ENCODE results near the gene TREH.
"Not testable (repeated sequence)": the region's sequence is repeated elsewhere in the genome, so short reads cannot be mapped to it uniquely, and the experiment has no call there.

TREH gene, protein sequence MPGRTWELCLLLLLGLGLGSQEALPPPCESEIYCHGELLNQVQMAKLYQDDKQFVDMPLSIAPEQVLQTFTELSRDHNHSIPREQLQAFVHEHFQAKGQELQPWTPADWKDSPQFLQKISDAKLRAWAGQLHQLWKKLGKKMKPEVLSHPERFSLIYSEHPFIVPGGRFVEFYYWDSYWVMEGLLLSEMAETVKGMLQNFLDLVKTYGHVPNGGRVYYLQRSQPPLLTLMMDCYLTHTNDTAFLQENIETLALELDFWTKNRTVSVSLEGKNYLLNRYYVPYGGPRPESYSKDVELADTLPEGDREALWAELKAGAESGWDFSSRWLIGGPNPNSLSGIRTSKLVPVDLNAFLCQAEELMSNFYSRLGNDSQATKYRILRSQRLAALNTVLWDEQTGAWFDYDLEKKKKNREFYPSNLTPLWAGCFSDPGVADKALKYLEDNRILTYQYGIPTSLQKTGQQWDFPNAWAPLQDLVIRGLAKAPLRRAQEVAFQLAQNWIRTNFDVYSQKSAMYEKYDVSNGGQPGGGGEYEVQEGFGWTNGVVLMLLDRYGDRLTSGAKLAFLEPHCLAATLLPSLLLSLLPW

DNA sequence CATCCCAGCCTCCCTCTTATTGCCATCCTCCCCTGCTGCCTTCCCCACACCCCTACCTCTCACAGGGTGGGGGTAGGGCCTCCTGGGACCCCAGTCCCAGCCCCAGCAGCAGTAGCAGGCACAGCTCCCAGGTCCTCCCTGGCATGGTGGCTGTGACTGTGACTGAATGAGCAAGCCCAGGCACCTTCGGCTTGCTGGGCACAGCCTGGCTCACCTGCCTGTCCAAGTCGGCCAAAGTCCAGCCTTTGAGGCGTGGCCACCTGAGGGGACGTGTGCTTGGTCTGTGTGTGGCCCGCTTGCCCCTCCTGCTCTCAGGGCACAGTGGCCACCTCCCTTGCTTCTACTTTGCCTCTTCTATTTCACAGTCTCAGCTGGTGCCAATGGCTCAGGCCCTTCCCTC lies at the start of gene TREH:
Gene TREH, minus strand, starts transcription at position 168 of the 400 bp plus-strand sequence. Its CDS starts 23 bp downstream, at position 145.
- no peak for DNase-seq (ENCODE audit: low spot score)

DNA sequence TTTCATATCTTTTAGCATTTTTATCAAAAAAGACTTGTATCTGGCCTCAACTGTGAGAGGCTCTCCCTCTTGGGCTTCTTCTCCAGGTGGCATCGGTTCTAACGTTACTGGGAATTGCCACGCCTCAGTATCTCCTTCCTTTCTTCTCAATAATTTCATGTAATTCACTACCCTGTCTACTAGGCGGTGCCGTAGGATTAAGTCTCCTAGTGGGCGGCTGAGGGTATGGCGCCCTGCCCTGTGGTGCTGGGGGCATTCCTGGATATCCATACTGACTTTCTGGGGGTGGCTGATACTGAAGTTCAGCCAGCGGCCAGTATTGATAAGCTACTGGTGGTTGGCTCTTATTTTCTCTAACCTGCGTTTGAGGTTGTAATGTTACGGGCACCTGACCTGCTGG lies 48.7 kb upstream of the TREH start:
- not testable (repeated sequence) for DNase-seq (ENCODE audit: low spot score)

DNA sequence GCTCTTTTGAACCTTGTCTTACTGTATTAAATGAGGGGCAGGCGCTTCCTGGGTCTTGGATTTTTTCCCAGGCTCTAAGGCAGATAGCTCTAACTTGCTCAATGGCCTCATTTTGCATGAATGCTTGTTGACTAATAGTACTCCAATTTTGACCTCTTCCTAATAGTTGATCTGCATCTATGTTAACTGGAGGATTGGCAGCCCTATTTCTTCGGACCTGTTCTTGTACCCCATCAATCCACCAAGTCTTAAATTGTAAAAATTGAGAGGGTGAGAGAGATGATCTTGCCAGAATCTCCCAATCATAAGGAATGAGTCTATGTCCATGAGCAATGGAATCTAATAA lies 48.2 kb upstream of the TREH start:
- DNase-seq (ENCODE audit: low spot score): not testable (repeated sequence)

DNA sequence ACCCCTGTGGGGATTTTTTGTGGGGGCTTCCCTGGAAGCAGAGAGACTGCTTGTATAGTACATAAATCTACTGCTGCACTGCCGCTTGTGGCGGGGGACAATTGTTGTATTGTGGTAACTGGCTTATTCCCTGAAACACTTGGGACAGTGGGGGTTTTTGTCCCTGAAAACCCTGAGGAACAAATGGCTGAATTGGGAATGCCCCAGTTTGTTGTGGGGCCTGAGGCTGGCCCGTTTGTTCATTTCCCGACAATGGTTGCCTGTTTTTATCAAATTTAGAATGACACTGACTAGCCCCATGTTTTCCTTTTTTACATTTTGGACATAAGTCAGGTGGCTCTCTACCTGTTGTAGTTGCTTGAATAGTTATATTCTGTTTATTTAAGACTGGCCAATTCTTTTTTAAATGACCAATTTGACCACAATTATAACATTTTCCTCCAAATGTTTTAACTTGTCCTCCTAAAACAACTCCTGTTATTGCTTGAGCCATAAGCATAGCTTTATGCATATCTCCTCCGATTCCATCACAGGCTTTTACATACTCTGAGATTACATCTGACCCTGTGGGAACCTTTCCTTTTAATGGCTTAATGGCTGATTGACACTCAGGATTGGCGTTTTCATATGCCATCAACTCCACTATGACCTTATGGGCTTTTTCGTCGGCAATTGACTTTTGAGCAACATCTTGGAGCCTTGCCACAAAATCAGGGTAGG lies 47.7 kb upstream of the TREH start:
- not testable (repeated sequence) for DNase-seq (ENCODE audit: low spot score)

DNA sequence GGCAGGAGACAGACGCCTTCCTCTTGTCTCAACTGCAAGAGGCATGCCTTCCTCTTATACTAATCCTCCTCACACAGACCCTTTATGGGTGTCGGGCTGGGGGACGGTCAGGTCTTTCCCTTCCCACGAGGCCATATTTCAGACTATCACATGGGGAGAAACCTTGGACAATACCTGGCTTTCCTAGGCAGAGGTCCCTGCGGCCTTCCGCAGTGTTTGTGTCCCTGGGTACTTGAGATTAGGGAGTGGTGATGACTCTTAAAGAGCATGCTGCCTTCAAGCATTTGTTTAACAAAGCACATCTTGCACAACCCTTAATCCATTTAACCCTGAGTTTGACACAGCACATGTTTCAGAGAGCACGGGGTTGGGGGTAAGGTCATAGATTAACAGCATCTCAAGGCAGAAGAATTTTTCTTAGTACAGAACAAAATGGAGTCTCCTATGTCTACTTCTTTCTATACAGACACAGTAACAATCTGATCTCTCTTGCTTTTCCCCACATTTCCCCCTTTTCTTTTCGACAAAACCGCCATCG lies 42.1 kb upstream of the TREH start:
- DNase-seq (ENCODE audit: low spot score): not testable (repeated sequence)

DNA sequence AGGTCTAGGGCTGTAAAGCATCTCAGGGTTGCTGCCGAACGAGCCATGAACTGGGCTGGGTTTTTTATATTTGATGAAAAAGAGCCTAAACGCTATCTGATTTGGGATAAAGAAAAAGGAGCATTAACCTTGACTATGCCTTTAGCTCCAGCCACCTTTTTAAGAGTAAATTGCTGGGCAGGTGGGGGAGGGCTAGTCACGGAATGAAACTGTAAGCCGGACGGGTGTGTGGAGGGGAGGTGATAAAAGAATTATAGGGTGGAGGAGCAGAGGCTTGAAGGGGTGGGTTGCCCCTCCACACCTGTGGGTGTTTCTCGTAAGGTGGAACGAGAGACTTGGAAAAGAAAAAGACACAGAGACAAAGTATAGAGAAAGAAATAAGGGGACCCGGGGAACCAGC lies 41.3 kb upstream of the TREH start:
- DNase-seq (ENCODE audit: low spot score): not testable (repeated sequence)

DNA sequence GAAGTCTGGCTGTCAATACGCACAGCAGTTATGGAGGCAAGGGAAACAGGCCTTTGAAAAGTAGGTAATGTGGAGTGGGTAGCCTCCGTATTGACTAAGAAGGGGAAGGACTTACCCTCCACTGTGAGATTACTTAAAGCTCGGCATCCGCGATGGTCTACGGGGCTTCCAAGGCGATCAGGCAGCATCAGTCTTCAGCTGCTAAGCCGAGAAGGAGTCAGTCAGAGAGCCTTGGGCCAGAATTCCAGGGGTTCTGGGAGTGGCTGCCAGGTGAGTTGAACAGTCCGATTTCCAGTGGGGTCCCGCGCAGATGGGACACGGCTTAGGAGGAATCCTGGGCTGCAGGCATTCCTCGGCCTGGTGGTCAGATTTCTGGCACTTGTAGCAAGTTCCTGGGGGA lies 40.6 kb upstream of the TREH start:
- DNase-seq (ENCODE audit: low spot score): not testable (repeated sequence)

DNA sequence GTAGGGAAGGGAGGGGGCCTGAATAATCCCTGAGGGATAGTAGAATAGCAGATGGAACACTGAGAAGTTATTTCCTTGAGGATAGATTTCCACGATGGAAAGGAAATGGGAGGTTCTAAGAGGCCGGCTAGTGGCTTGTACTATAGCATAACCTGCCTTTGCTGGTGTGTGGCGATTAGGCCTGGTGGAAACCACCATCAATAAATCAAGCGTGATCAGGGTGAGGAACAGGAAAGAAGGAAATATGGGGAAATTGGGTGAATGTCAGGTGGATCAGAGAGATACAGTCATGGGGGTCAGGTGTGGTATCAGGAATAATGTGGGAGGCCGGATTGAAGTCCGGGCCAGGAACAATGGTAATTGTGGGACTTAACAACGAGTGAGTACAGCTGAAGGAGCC lies 39.1 kb upstream of the TREH start:
- DNase-seq (ENCODE audit: low spot score): not testable (repeated sequence)

DNA sequence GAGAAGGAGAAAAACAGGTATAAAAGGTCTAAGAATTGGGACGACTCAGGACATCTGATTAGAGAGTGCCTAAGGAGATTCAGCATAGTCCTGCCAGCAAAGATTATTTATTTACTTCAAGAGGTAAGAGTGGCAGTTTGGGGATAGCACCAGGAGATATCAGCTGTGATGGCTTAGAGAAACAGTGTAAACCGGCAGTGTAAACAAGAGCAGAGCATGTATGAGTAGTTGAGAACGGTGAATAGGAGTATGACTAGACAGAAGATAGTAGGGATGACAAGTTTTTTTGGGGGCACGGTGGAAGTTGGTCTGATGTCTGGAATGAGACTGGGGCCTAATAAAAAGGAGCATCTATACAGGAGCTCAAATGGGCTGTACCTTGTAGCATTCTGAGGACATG lies 38.3 kb upstream of the TREH start:
- DNase-seq (ENCODE audit: low spot score): not testable (repeated sequence)

DNA sequence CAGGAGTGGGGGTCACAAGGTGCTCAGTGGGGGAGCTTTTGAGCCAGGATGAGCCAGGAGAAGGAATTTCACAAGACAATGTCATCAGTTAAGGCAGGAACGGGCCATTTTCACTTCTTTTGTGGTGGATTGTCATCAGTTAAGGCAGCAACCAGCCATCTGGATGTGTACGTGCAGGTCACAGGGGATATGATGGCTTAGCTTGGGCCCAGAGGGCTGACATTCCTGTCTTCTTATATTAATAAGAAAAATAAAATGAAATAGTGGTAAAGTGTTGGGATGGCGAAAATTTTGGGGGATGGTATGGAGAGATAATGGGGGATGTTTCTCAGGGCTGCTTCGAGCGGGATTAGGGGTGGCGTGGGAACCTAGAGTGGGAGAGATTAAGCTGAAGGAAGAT lies 37.8 kb upstream of the TREH start:
- not testable (repeated sequence) for DNase-seq (ENCODE audit: low spot score)

DNA sequence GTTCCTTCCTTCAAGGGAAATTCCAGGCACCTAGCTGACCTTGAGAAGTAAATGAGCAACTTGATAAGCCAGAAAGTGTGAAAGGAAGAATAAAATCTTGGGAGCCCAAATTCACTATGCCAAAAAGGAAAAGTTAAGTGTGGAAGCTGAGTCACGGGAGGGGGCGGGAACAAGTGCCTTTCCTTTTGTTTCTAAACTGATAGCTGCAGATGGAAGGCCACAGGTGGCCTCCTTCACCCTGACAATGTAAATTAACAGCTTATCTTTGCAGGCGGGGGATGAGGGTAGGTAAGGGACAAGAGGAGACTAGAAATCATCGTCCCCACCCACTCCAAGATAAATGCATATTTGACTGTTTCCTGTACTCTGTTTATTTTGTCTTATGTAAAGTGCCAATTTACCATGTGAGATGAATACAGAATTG lies 36.4 kb upstream of the TREH start:
- no peak for DNase-seq (ENCODE audit: low spot score)

DNA sequence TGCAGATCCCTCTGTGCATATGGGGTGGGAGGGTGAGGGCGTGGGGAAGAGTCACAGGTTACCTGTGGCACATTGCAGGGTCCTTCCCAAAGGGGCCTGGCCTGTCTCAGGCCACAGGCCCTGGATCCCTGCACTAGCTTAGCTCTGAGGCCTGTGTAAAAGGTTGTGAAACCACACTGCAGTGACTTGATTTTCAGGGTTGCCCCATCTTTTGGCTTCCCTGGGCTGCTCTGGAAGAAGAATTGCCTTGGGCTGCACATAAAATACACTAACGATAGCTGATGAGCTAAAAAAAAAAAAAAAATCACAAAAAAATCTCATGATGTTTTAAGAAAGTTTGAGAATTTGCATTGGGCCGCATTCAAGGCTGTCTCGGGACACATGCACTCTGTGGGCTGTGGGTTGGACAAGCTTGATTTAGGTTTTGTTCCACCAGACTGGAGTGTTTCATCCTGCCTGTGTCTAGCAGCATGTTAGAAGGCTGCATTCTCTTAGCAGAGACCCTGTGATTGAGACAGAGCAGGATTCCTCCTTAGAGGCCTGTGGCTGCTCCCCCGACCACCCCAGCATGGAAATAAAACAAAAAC lies 35.9 kb upstream of the TREH start:
- no peak for DNase-seq (ENCODE audit: low spot score)

DNA sequence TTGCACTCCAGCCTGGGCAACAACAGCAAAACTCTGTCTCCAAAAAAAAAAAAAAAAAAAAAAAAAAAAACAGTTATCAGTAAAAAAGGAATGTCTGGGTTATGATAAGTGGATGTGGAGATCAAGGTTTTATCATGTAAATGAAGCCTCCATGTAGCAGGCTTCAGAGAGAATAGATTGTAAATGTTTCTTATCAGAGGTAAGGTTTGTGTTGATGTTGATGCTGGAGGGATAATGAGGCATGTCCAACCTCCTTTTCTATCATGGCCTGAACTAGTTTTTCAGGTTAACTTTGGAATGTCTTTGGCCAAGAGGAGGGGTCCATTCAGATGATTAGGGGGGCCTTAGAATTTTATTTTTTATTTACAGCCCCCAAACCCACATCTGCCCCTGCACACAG lies 35.4 kb upstream of the TREH start:
- no peak for DNase-seq (ENCODE audit: low spot score)

DNA sequence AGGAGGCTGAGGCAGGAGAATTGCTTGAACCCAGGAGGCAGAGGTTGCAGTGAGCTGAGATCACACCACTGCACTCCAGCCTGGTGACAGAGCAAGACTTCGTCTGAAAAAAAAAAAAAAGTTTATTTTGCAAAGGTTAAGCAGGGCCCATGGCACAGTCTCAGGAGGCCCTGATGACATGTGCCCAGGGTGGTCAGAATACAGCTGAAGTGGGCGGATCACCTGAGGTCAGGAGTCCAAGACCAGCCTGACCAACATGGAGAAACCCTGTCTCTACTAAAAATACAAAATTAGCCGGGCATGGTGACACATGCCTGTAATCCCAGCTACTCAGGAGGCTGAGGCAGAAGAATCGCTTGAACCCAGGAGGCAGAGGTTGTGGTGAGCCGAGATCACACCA lies 35.0 kb upstream of the TREH start:
- DNase-seq (ENCODE audit: low spot score): not testable (repeated sequence)

DNA sequence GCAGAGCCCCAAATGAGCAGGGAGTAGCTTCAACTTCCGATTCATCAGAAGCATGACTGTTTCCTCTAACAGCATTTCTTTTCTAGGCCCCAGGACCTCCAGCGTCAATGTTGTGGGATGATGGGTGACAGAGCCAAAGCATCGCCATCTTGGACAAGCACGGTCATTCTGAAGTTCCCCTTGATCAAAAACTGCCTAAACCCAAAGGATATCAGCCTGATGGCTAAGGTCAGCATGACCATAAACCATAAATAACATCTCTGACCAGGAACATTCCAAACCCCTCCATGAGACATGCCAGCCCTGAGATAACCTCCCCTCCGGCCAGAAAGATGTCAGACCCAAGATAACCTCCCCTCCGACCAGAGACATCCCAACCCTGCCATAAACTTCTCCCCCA lies 28.8 kb upstream of the TREH start:
- DNase-seq (ENCODE audit: low spot score): no peak

DNA sequence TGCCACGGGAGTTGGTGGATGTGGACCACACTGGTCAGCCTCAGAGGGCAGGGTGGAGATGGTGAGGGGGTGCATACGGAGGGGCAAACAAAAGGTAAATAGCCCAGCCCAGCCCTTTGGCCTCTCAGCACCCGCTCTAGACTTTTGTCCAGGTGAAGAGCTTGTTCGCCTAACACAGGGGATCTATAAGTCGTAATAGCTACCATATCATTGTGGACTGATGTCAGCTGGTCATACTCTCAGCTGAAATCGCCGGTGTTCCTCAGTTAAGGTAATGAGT lies 27.0 kb upstream of the TREH start:
- DNase-seq (ENCODE audit: low spot score): no peak

DNA sequence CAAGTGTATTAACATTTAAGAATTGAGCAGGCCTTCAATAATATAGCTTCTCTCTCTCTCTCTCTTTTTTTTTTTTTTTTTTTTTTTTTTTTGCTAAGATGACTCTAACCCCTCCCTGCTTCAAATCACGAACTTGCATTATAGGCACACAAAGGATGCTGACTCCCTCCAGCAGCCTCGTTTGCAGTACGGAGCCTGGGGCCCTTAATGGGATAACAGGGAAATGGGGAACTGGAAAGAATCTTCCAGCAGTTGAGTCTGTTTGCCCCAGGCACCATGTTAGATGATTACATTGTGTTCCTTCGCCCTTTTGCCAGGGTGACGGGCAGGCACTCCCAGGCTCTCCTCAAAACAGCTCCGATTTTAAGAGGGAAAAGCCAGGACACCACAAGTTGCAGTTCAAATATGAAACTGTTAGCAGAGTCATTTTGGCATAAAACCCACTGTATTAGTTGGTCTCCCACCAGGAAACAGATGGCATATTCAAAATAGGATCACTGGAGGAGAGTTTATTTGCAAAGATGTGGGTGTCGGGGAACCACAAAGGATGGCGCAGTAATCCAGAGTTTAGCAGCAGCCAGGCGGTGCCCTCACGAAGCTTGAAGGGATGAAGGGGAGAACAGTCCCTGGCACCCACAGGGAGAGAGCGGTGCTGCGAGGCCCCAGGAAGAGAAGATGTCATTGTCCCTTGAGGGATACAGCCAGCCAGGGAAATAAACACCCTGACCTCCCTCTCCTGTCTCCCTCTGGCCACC lies 26.5 kb upstream of the TREH start:
- no peak for DNase-seq (ENCODE audit: low spot score)

DNA sequence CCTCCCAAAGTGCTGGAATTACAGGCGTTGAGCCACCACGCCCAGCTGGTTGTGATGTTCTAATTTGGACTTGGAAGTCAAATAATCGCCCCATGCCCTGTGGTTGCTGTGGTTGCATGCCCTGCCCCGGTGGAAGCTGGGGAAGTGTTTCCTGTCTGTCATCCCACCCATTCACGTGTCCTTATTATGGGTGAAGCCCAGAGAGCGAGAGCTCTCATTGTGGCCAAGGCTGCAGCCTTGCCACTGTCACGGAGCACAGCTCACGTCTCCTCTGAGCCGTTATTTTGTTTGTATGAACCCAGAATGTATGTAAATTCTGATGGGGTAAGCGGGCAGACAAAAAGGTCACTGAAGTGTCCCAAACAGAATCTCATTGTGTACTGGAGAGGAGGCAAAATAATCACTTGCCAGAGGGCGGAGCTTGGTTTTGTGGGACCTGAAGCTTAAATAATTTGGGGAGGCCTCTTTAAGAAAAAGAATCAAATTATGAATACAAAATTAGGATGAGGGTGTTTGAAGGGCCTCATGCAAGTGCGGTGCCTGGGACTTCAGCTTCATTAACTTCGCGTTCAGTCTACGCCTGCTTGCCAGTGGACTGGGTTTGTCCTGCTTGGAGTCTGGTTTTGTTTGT lies 25.8 kb upstream of the TREH start:
- DNase-seq (ENCODE audit: low spot score): peak; percentile 64

DNA sequence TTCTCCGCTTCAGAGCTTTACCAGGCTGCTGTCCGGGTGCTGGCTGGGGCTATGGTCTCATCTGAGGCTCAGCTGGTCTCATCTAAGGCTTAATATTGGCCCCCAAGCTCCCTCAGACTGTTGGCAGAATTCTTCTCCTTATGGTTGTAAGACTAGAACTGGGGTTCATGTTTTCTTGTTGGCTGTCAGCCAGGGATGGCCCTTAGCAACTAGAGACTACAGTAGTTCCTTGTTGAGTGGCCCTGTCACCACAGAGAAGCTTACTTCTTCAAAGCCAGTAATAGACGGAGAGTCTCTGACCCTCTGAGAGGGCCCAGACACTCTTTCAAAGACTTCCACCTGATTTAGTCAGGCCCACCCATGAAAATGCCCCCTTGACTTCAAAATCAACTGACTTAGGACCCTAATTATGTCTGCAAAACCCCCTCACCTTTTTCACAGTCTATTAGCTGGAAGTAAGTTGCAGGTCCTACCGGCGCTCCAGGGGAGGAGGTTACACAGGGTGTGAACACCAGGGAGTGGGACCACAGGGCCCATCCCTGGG lies 24.2 kb upstream of the TREH start:
- DNase-seq (ENCODE audit: low spot score): no peak

DNA sequence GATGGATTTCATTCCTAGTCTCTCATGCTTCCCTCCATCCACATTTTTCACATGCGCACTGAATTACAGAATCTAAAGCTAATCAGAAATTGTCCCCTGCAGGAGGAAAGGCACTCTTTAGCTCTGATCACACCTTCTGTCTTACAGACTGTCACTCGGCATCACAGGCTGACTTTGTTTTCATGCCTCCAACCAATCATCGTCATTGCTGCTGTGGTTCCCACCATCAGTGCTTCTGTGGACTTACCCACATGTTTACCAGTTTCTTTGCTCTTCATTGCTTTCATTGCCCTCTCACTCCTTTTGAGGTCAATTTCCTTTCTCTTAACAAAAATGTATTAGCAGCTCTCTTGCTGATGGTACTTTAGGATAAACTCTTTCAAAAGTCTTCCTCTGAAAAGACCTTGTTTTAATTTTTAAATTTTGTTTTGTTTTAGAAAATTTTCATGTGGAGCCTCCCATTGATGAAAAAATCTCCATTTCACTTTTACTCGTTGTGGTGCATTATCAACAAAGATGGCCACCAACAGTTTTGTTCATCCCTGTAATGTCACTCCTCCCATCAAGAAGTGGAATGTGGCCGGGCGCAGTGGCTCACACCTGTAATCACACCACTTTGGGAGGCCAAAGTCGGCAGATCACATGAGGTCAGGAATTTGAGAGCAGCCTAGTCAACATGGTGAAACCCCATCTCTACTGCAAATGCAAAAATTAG lies 20.2 kb upstream of the TREH start:
- peak; percentile 88 for DNase-seq (ENCODE audit: low spot score)

DNA sequence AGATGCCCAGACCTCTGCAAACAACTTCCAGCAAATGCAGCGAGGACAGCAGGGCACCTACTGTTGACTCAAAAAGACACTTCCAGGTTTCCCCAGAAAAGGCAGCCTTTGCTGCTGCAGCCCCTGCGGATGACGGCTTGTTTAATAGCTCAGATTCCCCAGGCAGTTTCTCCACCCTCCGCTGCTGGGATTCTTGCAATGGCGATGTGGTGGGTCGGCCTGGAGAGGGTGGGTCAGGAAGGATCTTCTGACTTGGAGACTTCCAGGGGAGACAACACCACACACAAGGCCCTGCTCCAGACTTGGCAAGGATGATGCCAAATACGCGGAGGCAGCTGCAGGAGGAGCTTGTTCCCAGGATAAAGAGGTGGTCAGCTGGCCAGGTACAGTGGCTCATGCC lies 17.9 kb upstream of the TREH start:
- DNase-seq (ENCODE audit: low spot score): no peak
